HEK293 (cell line): ENCODE data around the gene BYSL.

ENCODE experiments used
- CTCF ChIA-PET: fragments of 350-600 bp; formaldehyde crosslinking; extraction: SDS; loops from one replicate; lab custom pipeline; 2021; ENCODE audit warnings: antibody characterized with exemption; lab: Yijun Ruan, JAX
- POLR2A ChIA-PET: fragments of 300-600 bp; formaldehyde crosslinking; extraction: SDS; loops from one replicate; lab custom pipeline; 2020; ENCODE audit warnings: antibody characterized with exemption, inconsistent platforms; lab: Yijun Ruan, JAX
- H3K27ac ChIP-seq: fragments of 200-500 bp; sonication (Bioruptor generic); 2 replicates; pipeline ENCODE4 v1.5.1; 2014; ENCODE audit warnings: low read depth, low read length, control low read depth, inconsistent platforms; ENCODE audit errors: extremely low read depth
- H3K36me3 ChIP-seq, 2 experiments: fragments of 200-500 bp in 1 of 2; sonication (Bioruptor generic) in 1 of 2; 1 replicate in 1 of 2; 2 replicates in 1 of 2; pipeline ENCODE4 v1.5.1; 2014 to 2017; ENCODE audit warnings: inconsistent platforms in 2 of 2, low read length in 2 of 2; ENCODE audit not compliant: control insufficient read depth in 2 of 2, insufficient read depth in 1 of 2
- H3K4me1 ChIP-seq: fragments of 200-500 bp; sonication (Bioruptor generic); 2 replicates; pipeline ENCODE4 v1.5.1; 2014; ENCODE audit warnings: mild to moderate bottlenecking, low read length, inconsistent platforms; ENCODE audit not compliant: control insufficient read depth, insufficient read depth
- H3K4me3 ChIP-seq: 2 replicates; pipeline ENCODE4 v1.5.1; 2011; ENCODE audit warnings: low read depth, mild to moderate bottlenecking, control low read depth, low read length, moderate library complexity
- H3K9me3 ChIP-seq: fragments of 200-500 bp; sonication (Bioruptor generic); 2 replicates; pipeline ENCODE4 v1.5.1; 2014; ENCODE audit warnings: low read depth, low read length, inconsistent platforms; ENCODE audit not compliant: control insufficient read depth, insufficient read depth
- HOXA7 ChIP-seq: sonication (generic); formaldehyde crosslinking; IDR thresholded peaks from 2 replicates; pipeline ENCODE4 v1.8.1; 2022; ENCODE audit warnings: missing genetic modification reagents, borderline replicate concordance
- HOXC10 ChIP-seq: sonication (generic); formaldehyde crosslinking; IDR thresholded peaks from 2 replicates; pipeline ENCODE4 v1.8.1; 2023; ENCODE audit warnings: mild to moderate bottlenecking, missing genetic modification reagents
- HOXD13 ChIP-seq: sonication (generic); formaldehyde crosslinking; IDR thresholded peaks from 2 replicates; pipeline ENCODE4 v1.8.0; 2022; ENCODE audit warnings: missing genetic modification reagents, borderline replicate concordance
- SCRT2 ChIP-seq: fragments of 450-650 bp; formaldehyde crosslinking; IDR thresholded peaks from 2 replicates; pipeline ENCODE4 v1.5.1; 2016; ENCODE audit warnings: missing biosample characterization, missing genetic modification characterization
- ZBTB7A ChIP-seq: fragments of 450-650 bp; formaldehyde crosslinking; IDR thresholded peaks from 2 replicates; pipeline ENCODE4 v1.5.1; 2016; ENCODE audit warnings: low read depth, missing biosample characterization, missing genetic modification characterization
- ZNF146 ChIP-seq: fragments of 450-650 bp; formaldehyde crosslinking; IDR thresholded peaks from 2 replicates; pipeline ENCODE4 v1.5.1; 2016; ENCODE audit warnings: missing biosample characterization, missing genetic modification characterization
- ZNF223 ChIP-seq: fragments of 450-650 bp; formaldehyde crosslinking; IDR thresholded peaks from 2 replicates; pipeline ENCODE4 v1.5.1; 2016; ENCODE audit warnings: missing biosample characterization, missing genetic modification characterization
- ZNF350 ChIP-seq: fragments of 450-650 bp; formaldehyde crosslinking; IDR thresholded peaks from 2 replicates; pipeline ENCODE4 v1.5.0; 2017; ENCODE audit warnings: missing biosample characterization, mild to moderate bottlenecking, missing genetic modification characterization
- ZNF391 ChIP-seq: fragments of 450-650 bp; formaldehyde crosslinking; IDR thresholded peaks from 2 replicates; pipeline ENCODE4 v1.5.1; 2016; ENCODE audit warnings: low read depth, missing biosample characterization, missing genetic modification characterization, borderline replicate concordance
- ZNF423 ChIP-seq: fragments of 450-650 bp; formaldehyde crosslinking; IDR thresholded peaks from 2 replicates; pipeline ENCODE4 v1.5.1; 2016; ENCODE audit warnings: missing biosample characterization, missing genetic modification characterization
- ZNF433 ChIP-seq: fragments of 450-650 bp; formaldehyde crosslinking; IDR thresholded peaks from 2 replicates; pipeline ENCODE4 v1.5.1; 2016; ENCODE audit warnings: missing biosample characterization, missing genetic modification characterization, low read depth
- ZNF510 ChIP-seq: fragments of 450-650 bp; formaldehyde crosslinking; IDR thresholded peaks from 2 replicates; pipeline ENCODE4 v1.5.1; 2018; ENCODE audit warnings: mild to moderate bottlenecking, missing genetic modification characterization, missing biosample characterization; ENCODE audit not compliant: insufficient replicate concordance
- ZNF558 ChIP-seq: fragments of 450-650 bp; formaldehyde crosslinking; IDR thresholded peaks from 2 replicates; pipeline ENCODE4 v1.5.1; 2016; ENCODE audit warnings: missing biosample characterization, missing genetic modification characterization
- ZNF585B ChIP-seq: fragments of 450-650 bp; formaldehyde crosslinking; IDR thresholded peaks from 2 replicates; pipeline ENCODE4 v1.5.1; 2016; ENCODE audit warnings: missing biosample characterization, missing genetic modification characterization
- ZNF621 ChIP-seq: fragments of 450-650 bp; formaldehyde crosslinking; IDR thresholded peaks from 2 replicates; pipeline ENCODE4 v1.5.1; 2017; ENCODE audit warnings: missing biosample characterization, missing genetic modification characterization
- TF ChIP-seq, protein P1 (sequence below): fragments of 450-650 bp; formaldehyde crosslinking; IDR thresholded peaks from 2 replicates; pipeline ENCODE4 v1.5.1; 2016; ENCODE audit warnings: missing biosample characterization, missing genetic modification characterization
- TF ChIP-seq, protein P2 (sequence below): fragments of 450-650 bp; formaldehyde crosslinking; IDR thresholded peaks from 2 replicates; pipeline ENCODE4 v1.5.1; 2016; ENCODE audit warnings: missing biosample characterization, missing genetic modification characterization
- TF ChIP-seq, protein P3 (sequence below): fragments of 450-650 bp; formaldehyde crosslinking; conservative IDR thresholded peaks from 2 replicates; pipeline ENCODE4 v1.5.1; 2016; ENCODE audit warnings: low read depth, missing biosample characterization, missing genetic modification characterization

The BYSL gene

DNA sequence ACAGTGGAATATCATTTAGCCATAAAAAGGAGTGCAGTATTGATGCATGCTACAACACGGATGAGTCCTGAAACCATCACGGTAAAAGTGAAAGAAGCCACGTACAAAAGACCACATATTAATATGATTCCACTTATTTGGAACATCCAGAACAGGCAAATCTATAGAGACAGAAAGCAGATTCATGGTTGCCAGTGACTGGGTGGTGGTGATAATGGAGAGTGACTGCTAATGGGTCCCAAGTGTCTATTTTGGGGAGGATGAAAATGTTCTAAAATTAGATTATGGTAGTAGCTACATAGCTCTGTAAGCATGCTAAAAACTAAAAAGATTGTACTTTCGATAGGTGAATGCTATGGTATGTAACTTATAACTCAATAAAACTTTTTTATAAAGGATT is 38.7 kb downstream of the BYSL start:
- Histone ChIP-seq H3K4me3 (no peak overlapping the region), H3K27ac (no peak overlapping the region)
- CTCF ChIA-PET: interaction anchor here (0.8 to 1.5 kb wide), 2 partner anchors 49 to 85 kb away, joined by 4 to 7 read pairs; no protein-coding TSS in a partner anchor

DNA sequence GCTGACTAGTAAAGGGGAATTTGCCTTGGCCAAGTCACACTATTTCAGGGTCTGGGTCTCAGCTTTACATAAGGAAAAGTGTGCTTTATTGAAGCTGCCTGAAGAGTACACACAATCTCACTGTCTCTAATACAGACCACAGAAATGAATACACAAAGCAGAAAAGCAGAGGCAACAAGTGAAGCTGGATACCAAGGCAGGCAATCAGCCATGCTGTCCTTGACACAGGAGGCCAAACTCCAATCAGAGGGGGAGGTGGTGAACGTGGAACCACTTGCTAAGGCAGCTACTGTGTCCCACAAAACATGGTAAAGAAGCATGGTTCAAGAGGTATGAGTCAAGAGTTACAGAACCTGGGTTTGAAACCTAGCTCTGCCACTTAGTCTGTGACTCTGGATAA is 42.1 kb downstream of the BYSL start:
- Histone ChIP-seq H3K4me3 (no peak overlapping the region), H3K27ac (no peak overlapping the region), H3K36me3 (no peaks in the 10 kb centered on the region), H3K4me1 (no peaks in the 10 kb centered on the region), H3K9me3 (no peaks in the 10 kb centered on the region)
- CTCF ChIA-PET: interaction anchor here (0.6 to 1.8 kb wide), 5 partner anchors 24 to 764 kb away, joined by 4 to 6 read pairs (median 6); partner anchors contain the start of genes BYSL, MED20 and TOMM6
- TF ChIP-seq SCRT2 (tag by site-specific recombination) (peak; percentile 69), ZNF391 (tag by site-specific recombination) (no peak)
- TF ChIP-seq, all 188 proteins: peak for 1
- POLR2A ChIA-PET: interaction anchor here (0.5 to 1.3 kb wide), 4 partner anchors 9 to 87 kb away, joined by 3 to 5 read pairs (median 4); no protein-coding TSS in a partner anchor

More for the DNA sequence above, 38.7 kb downstream of the BYSL start:
- POLR2A ChIA-PET: no interaction called here
- H3K9me3 ChIP-seq: no peaks in the 10 kb centered on the region
- H3K4me1 ChIP-seq: no peaks in the 10 kb centered on the region
- H3K36me3 ChIP-seq: no peaks in the 10 kb centered on the region
- TF ChIP-seq, protein P1, sequence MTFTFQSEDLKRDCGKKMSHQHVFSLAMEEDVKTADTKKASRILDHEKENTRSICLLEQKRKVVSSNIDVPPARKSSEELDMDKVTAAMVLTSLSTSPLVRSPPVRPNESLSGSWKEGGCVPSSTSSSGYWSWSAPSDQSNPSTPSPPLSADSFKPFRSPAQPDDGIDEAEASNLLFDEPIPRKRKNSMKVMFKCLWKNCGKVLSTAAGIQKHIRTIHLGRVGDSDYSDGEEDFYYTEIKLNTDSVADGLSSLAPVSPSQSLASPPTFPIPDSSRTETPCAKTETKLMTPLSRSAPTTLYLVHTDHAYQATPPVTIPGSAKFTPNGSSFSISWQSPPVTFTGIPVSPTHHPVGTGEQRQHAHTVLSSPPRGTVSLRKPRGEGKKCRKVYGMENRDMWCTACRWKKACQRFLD: no peak
- TF ChIP-seq ZNF510 (tag by site-specific recombination) (no peak), ZNF433 (tag by site-specific recombination) (no peak), ZNF558 (tag by site-specific recombination) (no peak), ZNF223 (tag by site-specific recombination) (no peak), ZNF146 (peak; percentile 48; the same call in 1 of the 2 replicates)
- TF ChIP-seq, protein P2, sequence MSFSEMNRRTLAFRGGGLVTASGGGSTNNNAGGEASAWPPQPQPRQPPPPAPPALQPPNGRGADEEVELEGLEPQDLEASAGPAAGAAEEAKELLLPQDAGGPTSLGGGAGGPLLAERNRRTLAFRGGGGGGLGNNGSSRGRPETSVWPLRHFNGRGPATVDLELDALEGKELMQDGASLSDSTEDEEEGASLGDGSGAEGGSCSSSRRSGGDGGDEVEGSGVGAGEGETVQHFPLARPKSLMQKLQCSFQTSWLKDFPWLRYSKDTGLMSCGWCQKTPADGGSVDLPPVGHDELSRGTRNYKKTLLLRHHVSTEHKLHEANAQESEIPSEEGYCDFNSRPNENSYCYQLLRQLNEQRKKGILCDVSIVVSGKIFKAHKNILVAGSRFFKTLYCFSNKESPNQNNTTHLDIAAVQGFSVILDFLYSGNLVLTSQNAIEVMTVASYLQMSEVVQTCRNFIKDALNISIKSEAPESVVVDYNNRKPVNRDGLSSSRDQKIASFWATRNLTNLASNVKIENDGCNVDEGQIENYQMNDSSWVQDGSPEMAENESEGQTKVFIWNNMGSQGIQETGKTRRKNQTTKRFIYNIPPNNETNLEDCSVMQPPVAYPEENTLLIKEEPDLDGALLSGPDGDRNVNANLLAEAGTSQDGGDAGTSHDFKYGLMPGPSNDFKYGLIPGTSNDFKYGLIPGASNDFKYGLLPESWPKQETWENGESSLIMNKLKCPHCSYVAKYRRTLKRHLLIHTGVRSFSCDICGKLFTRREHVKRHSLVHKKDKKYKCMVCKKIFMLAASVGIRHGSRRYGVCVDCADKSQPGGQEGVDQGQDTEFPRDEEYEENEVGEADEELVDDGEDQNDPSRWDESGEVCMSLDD: no peak

DNA sequence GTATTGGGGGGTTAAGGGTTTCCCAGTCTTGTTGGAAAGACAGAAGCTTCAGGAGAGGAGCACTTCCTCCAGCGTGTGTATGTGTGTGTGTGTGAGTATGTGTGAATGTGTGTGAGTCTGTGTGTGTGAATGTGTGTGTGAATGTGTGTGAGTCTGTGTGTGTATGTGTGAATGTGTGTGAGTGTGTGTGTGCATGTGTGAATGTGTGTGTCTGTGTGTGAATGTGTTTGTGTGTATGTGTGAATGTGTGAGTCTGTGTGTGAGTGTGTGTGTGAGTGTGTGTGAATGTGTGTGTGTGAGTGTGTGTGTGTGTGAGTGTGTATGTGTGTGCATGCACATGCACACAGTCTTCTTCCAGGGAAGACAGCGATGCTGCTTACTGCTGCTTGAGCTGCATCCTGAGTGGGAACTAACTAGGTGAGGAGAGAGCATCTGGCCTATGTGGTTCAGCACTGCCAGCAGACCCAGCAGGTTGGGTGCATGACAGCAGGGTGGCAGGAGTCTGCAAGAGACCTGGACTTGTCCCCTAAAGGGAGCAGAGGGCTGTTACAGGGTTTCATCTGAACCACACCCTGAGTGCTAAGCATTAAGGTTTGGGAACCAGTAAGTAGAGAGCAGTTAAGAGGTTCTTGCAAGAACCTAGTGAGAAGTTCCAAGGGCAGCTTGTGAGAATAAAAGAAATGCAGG is 43.0 kb downstream of the BYSL start:
- H3K27ac ChIP-seq: no peak overlapping the region
- H3K9me3 ChIP-seq: no peaks in the 10 kb centered on the region
- H3K4me3 ChIP-seq: no peak overlapping the region
- ChIA-PET POLR2A (interaction anchor here (1.1 to 1.3 kb wide), 2 partner anchors 29 to 86 kb away, joined by 3 to 5 read pairs; no protein-coding TSS in a partner anchor), CTCF (interaction anchor here (1.7 kb wide), 1 partner anchor 43 kb away, joined by 5 read pairs; the partner anchor contains the start of genes BYSL and MED20)
- H3K36me3 ChIP-seq: no peaks in the 10 kb centered on the region
- H3K4me1 ChIP-seq: no peaks in the 10 kb centered on the region
- no peak for TF ChIP-seq HOXC10 (CRISPR knock-in tag)
- no peak for TF ChIP-seq ZNF350 (tag by site-specific recombination)
- TF ChIP-seq HOXD13 (CRISPR knock-in tag): no peak
- TF ChIP-seq ZNF621 (tag by site-specific recombination): peak; percentile 95
- TF ChIP-seq HOXA7 (CRISPR knock-in tag): no peak
- TF ChIP-seq ZBTB7A (tag by site-specific recombination): no peak
- TF ChIP-seq ZNF585B (tag by site-specific recombination): no peak
- TF ChIP-seq ZNF423 (tag by site-specific recombination): no peak
- TF ChIP-seq, protein P3, sequence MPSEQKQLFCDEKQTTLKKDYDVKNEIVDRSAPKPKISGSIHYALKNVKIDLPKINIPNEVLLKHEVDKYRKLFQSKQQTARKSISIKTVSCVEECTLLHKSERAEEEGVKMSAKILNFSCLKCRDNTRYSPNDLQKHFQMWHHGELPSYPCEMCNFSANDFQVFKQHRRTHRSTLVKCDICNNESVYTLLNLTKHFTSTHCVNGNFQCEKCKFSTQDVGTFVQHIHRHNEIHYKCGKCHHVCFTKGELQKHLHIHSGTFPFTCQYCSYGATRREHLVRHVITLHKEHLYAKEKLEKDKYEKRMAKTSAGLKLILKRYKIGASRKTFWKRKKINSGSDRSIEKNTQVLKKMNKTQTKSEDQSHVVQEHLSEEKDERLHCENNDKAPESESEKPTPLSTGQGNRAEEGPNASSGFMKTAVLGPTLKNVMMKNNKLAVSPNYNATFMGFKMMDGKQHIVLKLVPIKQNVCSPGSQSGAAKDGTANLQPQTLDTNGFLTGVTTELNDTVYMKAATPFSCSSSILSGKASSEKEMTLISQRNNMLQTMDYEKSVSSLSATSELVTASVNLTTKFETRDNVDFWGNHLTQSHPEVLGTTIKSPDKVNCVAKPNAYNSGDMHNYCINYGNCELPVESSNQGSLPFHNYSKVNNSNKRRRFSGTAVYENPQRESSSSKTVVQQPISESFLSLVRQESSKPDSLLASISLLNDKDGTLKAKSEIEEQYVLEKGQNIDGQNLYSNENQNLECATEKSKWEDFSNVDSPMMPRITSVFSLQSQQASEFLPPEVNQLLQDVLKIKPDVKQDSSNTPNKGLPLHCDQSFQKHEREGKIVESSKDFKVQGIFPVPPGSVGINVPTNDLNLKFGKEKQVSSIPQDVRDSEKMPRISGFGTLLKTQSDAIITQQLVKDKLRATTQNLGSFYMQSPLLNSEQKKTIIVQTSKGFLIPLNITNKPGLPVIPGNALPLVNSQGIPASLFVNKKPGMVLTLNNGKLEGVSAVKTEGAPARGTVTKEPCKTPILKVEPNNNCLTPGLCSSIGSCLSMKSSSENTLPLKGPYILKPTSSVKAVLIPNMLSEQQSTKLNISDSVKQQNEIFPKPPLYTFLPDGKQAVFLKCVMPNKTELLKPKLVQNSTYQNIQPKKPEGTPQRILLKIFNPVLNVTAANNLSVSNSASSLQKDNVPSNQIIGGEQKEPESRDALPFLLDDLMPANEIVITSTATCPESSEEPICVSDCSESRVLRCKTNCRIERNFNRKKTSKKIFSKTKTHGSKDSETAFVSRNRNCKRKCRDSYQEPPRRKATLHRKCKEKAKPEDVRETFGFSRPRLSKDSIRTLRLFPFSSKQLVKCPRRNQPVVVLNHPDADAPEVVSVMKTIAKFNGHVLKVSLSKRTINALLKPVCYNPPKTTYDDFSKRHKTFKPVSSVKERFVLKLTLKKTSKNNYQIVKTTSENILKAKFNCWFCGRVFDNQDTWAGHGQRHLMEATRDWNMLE (tag by site-specific recombination): no peak
